GM18873 (cell line): ENCODE results near the gene PDILT.

Experiments
- ATAC-seq: cut with Tn5 transposase; IDR thresholded peaks from one replicate; pipeline ENCODE4 v1.9.1; 2021; ENCODE audit warnings: mild to moderate bottlenecking, moderate library complexity, moderate number of reproducible peaks; ENCODE audit not compliant: unreplicated experiment, low FRiP score

PDILT gene

DNA sequence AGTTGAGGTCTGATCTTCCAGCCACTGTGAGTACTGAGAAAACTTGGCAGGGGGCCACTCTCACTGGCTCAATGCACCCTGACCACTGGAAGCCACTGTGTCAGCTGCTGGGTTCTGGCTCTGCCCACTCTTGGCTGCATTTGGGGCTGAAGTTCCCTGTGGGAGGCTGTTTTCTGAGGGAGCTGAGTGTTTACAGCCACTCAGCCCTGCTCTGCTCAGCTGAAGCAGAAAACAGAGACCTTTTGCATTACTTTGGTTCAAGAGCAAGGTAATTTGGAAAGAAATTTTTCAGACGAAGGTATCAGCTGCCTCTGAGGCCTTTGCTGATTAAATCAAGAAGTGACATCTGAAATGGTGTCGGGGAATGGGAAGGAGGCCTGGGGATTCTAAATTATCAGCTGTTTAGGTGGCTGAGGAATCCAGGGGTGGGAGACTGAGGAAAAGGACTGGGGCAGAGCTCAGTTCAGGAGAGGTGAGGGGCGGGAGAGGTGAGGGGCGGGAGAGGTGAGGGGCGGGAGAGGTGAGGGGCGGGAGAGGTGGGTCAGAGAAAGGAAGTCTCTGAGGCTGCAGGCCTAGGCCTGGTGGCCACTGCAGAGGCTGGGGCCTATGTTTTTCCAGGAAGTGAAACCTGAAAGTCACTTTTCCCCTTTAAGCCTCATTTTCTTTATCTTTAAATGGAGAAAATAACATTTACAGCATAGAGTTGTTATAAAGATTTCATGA lies 5.0 kb upstream of the PDILT start, which contains the start of gene ACSM5:
TSS of gene ACSM5 (plus strand) at position 137 of the 723 bp plus-strand sequence. CDS start 1,951 bp downstream, outside the sequence.
- ATAC-seq: no peak

GRCh38 chr16:20402651-20403050 lies 1.9 kb downstream of the PDILT start:
- ATAC-seq: no peak

DNA sequence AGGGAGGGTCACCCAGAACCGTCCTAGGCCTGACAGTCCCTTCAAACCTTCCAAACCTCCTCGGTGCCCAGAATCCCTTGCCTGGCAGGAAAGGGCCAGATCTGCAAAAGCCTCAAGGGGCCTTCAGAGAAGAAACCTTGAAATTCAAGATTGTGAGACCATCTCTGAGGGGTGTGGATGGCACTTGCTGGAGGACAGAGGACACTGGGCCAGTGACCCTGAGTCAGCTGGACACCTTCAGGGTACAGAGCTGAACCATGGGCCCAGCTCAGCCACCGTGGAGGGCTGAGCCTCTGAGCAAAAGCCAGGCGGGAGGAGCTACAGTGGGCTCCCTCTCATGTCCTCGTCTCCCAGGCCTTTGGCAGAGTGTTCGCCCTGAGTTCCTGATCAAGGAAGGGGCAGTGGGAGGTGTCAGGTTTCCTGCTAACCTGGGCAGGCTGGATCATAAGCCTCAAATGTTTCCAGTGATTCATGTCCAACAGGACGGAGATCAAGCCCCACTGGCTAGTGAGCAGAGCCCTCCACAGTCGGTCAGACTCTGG lies 3.0 kb downstream of the PDILT start:
- ATAC-seq: no peak

DNA sequence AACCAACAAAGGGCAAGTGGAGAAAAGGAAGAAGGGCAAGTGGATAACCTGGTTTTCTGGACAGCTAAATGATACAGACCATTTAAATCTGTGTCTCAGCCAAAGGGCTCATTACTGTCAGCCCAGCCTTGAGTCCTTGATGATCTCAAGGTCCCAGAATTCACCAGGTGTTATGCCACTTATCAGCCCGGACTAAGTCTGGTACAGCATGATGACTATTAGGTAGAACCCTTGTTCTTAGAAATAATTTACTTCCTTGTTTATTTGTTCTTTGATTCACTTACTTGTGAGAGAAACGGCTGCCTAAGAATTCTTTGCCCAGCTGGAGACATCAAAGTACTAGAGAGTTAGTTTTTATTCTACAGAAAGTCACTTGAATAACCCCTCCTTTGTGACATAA lies 3.5 kb downstream of the PDILT start:
- no peak for ATAC-seq

- no peak for ATAC-seq
Observed at GRCh38 chr16:20399185-20399584, 5.4 kb downstream of the PDILT start.

- no peak for ATAC-seq
Observed at GRCh38 chr16:20398603-20399002, 5.9 kb downstream of the PDILT start.

- no peak for ATAC-seq
Observed at GRCh38 chr16:20397468-20398074, 7.0 kb downstream of the PDILT start.

DNA sequence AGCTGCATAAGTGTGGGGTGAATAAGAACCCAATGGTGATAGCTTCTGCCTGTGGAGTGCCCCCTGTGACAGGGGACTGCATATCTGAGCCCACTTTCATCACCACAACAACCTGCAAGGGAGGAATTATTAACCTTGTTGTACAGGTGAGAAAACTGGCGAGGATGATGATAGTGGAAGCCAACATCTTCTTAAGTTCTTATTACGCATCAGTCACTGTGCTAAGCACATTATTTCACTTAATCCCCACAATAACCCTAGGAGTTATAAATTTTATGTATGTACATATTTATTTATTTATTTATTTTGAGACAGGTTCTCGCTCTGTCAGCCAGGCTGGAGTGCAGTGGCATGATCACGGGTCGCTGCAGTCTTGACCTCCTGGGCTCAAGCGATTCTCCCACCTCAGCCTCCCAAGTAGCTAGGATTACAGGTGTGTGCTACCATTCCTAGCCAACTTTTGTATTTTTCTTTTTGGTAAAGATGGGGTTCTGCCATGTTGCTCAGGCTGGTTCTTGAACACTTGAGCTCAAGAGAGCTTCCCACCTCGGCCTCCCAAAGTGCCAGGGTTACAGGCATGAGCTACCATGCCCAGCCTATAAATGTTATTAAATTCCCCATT lies 7.6 kb downstream of the PDILT start:
- no peak for ATAC-seq

DNA sequence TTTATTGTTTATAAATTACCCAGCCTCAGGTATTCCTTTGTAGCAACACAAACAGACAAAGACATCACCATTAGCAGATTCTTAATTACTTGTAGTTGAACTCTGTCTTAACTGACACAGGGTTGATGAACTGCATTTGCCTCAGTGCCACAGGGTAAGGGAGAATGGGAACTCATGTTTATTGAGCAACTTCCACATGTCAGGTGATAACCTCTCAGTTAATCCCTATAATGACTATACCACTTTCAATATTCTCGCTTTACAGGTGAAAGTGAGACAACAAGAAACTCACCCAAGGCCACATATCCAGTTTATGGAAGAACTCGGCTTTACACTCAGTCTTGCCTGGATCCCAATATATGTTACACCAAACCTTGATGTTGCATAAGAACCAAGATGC lies 8.6 kb downstream of the PDILT start:
- no peak for ATAC-seq

DNA sequence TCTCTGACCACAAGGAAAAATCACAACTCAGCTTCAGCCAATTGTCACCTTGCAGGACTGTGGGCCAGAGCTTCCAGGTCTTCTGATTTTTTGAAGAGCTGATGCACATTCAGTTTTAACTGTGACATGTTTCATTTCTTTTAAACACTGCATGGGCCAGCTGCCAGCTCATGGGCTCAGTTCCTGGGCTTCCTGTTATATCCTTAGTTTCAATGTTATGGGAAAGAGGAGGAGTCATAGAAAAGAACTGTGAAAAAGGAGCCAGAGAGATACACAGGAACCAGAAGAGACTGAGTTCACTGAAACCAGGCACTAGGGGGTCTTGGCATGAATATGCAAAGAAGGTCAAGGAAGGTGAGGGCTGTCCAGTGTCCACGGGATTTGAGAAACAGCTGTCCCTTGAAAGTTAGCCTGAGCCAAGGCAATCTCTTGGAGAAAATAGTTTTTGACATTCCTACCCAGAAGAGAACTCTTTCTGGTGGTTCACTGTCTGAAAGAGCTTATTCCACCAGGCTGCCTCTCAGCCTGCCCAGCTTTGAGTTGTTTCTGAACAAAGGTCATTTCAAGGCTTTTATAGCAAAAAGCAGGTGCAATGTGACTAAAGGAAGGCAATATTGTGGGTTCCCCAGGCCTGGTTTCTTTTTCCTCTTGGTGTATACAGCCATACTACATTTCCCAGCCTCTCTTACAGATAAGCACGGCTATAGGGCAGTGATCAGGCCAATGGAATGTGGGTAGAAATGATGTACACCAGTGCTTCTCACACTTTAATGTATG lies 10.5 kb downstream of the PDILT start:
- no peak for ATAC-seq

- ATAC-seq: no peak
Observed at GRCh38 chr16:20391045-20391444, 13.5 kb downstream of the PDILT start.

- ATAC-seq: no peak
Observed at GRCh38 chr16:20388854-20389253, 15.7 kb downstream of the PDILT start.

- no peak for ATAC-seq
Observed at GRCh38 chr16:20387978-20388377, 16.6 kb downstream of the PDILT start.

GRCh38 chr16:20385844-20386832 lies 18.4 kb downstream of the PDILT start:
- no peak for ATAC-seq

- no peak for ATAC-seq
Observed at GRCh38 chr16:20383106-20384029, 21.2 kb downstream of the PDILT start.

DNA sequence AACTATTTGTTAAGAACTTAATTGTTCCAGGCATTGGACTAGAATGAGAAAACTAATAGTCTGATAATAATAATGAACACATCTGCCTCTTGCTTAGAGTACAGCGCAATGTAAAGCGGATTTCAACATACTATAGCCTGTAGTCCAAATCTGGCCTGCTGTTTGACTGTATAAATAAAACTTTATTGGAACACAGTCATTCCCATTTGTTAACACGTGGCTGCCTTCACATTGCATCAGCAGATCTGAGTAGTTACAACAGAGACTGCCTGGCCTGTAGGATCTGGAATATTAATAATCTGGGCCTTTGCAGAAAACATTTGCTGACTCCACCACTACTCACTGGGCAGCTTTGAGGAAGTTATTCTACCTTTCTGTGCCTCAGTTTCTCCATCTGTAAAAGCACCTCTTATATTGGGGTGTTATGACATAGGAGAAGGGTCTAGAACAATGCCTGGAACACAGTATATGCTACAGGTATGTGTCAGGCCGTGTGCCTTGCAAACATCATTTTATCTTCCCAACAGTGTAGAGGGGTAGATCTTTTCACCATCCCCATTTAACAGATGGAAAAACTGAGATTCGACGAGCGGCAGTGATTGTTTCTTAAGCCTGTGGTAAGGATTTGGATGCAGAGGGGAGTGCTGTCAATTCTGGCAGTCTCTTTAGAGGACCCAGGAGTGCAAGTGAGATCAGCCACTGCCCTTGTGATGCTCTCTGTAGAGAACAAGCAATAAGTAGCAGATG lies 22.2 kb downstream of the PDILT start:
- ATAC-seq: no peak

DNA sequence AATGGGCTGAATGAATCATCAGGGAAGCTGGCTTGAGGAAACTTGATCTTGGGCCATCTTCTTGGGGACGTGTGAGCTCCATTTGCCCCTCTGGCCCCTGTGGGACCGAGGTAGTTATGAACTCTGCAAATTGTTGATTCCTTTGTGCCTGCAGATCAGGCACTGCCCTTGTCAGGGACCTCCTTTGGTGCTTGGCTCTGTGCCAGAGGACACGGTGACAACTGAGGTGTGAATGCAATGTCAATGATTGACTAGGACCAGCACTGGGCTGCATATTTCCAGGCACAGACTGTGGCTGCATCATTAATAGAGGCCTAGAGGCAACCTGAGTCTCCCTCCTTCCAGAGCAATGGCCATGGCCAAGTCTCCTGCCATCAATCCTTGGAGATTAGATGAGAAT lies 23.8 kb downstream of the PDILT start:
- ATAC-seq: no peak

DNA sequence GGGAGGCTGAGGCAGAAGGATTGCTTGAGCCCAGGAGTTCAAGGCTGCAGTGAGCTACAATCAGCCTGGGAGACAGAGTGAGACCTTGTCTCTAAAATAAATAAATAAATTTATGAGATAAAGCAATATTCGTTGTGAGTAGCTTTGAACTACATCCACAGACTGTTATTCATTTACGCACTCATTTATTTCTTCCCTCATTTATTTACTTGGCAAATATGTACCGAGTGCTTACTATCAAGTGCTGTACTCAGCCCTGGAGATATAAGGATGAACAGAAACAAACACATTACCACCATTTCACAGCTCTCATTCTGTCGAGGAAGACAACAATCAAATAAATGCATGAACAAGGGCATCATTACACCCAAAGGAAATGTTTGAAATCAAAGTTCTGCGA lies 27.4 kb downstream of the PDILT start:
- no peak for ATAC-seq
